IPS-18c (cell line): ENCODE data around the gene STX18.
"Not testable (repeated sequence)": the region's sequence is repeated elsewhere in the genome, so short reads cannot be mapped to it uniquely, and the experiment has no call there.

Experiments
- H3K4me3 ChIP-seq: 2 replicates; pipeline ENCODE4 v1.7.0; 2013; ENCODE audit warnings: low read depth, mild to moderate bottlenecking, low read length, moderate library complexity; ENCODE audit not compliant: insufficient read depth
- H3K9me3 ChIP-seq: one replicate; pipeline ENCODE4 v1.6.1; 2013; ENCODE audit warnings: mild to moderate bottlenecking, low read length, moderate library complexity; ENCODE audit not compliant: control insufficient read depth, insufficient read depth

The STX18 gene

GRCh38 chr4:4560642-4561041 is 18.8 kb upstream of the STX18 start:
- Histone ChIP-seq H3K9me3 (no peaks in the 10 kb centered on the region), H3K4me3 (no peak overlapping the region)

- no peaks in the 10 kb centered on the region for H3K9me3 ChIP-seq
- H3K4me3 ChIP-seq: no peak overlapping the region
Measured at GRCh38 chr4:4560136-4560535, 18.3 kb upstream of the STX18 start.

DNA sequence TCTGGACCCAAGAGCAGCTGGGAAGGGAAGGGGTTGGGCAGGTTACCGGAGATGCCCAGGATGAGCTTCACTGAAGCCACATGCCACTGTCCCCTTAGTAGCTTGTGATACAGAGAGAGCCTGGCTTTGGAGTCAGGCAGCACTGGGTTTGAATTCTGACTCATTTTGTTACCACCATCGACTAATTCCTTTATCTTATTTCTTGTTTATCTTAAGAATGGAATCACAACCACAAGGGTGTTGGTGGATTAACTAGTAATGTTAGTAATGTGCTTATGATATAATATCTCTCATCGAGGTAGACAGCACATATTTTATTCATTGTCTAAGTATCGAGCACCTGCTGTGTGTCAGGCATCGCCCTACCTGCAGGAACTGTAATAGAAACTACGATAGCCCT is 17.7 kb upstream of the STX18 start:
- Histone ChIP-seq H3K9me3 (no peaks in the 10 kb centered on the region), H3K4me3 (no peak overlapping the region)

DNA sequence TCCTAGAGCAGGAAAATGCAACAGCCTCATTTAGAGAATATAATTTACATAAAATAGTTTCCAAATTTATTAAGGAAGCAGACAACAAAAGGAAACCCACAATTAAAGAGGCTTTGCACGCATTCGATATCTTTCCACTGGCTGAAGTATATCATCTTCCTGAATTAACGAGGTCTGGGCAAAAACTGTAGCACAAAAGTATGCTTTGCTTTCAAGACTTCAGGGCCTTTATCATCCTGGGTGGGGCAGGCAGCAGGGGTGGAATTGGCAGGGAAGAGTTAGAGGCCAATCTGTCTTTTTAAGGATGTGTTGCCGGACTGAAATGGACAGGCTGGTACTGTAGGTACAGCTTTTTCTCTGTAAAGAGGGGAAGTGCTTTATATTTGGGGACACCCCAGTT is 17.0 kb upstream of the STX18 start:
- Histone ChIP-seq H3K9me3 (no peaks in the 10 kb centered on the region), H3K4me3 (no peak overlapping the region)

GRCh38 chr4:4555916-4556315 is 14.1 kb upstream of the STX18 start:
- Histone ChIP-seq H3K4me3 (no peak overlapping the region), H3K9me3 (no peaks in the 10 kb centered on the region)

- H3K4me3 ChIP-seq: no peak overlapping the region
- H3K9me3 ChIP-seq: no peaks in the 10 kb centered on the region
Measured at GRCh38 chr4:4554234-4554633, 12.4 kb upstream of the STX18 start.

- H3K9me3 ChIP-seq, H3K4me3 ChIP-seq: not testable (repeated sequence)
Measured at GRCh38 chr4:4552042-4552441, 10.2 kb upstream of the STX18 start.

- H3K9me3 ChIP-seq, H3K4me3 ChIP-seq: not testable (repeated sequence)
Measured at GRCh38 chr4:4550161-4550560, 8.3 kb upstream of the STX18 start.

- Histone ChIP-seq H3K9me3 (no peaks in the 10 kb centered on the region), H3K4me3 (no peak overlapping the region)
Measured at GRCh38 chr4:4549534-4549933, 7.7 kb upstream of the STX18 start.

GRCh38 chr4:4542774-4543485 is 1.1 kb upstream of the STX18 start:
- Histone ChIP-seq H3K4me3 (peak overlapping the region; percentile 96), H3K9me3 (no peaks in the 10 kb centered on the region)

GRCh38 chr4:4541040-4541631 is 712 bp downstream of the STX18 start:
- Histone ChIP-seq H3K4me3 (peak overlapping the region; percentile 96), H3K9me3 (no peaks in the 10 kb centered on the region)

GRCh38 chr4:4539481-4539880 is 2.4 kb downstream of the STX18 start:
- Histone ChIP-seq H3K4me3 (no peak overlapping the region), H3K9me3 (no peaks in the 10 kb centered on the region)

GRCh38 chr4:4535590-4535989 is 6.3 kb downstream of the STX18 start:
- Histone ChIP-seq H3K4me3 (no peak overlapping the region), H3K9me3 (no peaks in the 10 kb centered on the region)

DNA sequence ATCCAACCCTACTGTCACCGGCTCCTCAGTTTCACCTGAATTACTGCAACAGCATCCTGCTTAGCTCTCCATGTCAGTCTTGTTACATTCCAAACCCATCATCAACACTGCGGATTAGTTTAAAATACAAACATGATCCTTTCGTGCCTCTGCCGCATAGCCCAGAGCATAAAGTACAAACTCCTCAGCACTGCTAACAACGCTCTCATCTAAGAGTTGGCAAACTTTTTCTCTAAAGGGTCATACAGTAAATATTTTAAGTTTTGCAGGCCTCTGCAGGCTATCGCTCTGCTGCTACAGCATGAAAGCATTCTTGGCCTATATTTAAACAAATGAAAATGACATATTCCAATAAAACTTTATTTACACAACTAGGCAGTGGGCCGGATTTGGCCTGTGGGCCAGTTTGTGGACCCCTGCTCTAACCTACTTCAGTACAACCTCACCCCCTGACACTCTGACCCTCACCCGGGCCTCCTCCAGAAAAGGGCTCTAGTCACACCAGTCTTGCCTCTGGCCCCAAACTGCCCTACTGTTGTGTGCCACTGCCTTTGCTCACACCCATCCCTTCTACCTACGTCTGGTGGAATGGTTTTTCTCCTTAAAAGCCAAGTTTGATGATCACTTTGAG is 7.2 kb downstream of the STX18 start:
- H3K9me3 ChIP-seq: no peaks in the 10 kb centered on the region
- H3K4me3 ChIP-seq: no peak overlapping the region

- H3K9me3 ChIP-seq: no peaks in the 10 kb centered on the region
- H3K4me3 ChIP-seq: no peak overlapping the region
Measured at GRCh38 chr4:4533461-4534169, 8.2 kb downstream of the STX18 start.

DNA sequence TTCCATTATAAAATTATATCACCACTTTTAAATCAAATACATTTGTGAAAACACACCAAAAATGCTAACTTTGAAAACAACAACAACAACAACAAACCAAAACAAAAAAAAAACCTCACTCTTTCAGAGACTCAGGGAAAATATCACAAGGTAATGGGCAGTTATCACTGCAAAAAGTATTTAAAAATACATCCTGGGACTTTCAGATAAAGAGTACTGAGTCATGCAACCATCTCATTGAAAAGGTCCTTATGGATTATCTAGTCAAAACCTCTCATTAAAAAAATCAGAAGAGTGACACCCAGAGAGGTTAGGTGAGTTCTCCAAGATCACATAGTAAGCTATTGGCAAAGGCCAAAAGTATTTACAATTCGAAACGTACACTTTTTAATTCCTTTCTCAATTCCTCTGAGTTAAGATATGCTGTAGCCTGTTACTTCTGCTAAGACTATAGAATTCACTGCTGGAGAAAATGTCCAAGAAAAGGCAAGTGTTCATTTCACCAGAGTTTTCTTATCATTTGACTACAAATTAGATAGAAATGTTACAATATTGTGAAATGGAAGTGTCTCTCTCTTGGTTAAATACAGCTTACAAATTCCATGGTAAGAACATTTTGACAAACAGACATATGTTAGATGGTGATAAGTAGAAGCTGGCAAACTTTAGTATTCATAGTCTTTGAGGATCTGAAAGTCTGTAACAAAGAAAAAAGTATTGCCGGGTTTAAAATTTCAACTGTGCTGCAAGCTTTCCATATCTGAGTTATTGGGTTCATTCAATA is 9.3 kb downstream of the STX18 start:
- no peaks in the 10 kb centered on the region for H3K9me3 ChIP-seq

GRCh38 chr4:4529392-4529791 is 12.5 kb downstream of the STX18 start:
- H3K9me3 ChIP-seq: no peaks in the 10 kb centered on the region
- H3K4me3 ChIP-seq: no peak overlapping the region

More for the DNA sequence above, 9.3 kb downstream of the STX18 start:
- H3K4me3 ChIP-seq: no peak overlapping the region
